Astrocyte of the cerebellum (primary cell): ENCODE results near the gene GOSR2.

ENCODE experiments used
- DNase-seq: peaks from one replicate; pipeline ENCODE4 v3.0.0-alpha.2; 2011; ENCODE audit warnings: low read depth
- H3K4me3 ChIP-seq: 2 replicates; pipeline ENCODE4 v1.5.1; 2011; ENCODE audit warnings: mild to moderate bottlenecking, low read depth, low read length, moderate library complexity
- CTCF ChIP-seq: IDR thresholded peaks from 2 replicates; pipeline ENCODE4 v1.5.1; 2012; ENCODE audit warnings: low read length, low read depth, moderate library complexity, mild to moderate bottlenecking; ENCODE audit errors: missing control alignments
- in situ Hi-C: cut with HindIII; loops from 2 replicates; pipeline ENCODE4 v1.10.0; 2017; ENCODE audit warnings: low sequenced_read_pairs

The GOSR2 gene

GRCh38 chr17:46890638-46891037 is 32.3 kb upstream of the GOSR2 start:
- H3K4me3 ChIP-seq, result no peak overlapping the region
- no peak for DNase-seq
- in situ Hi-C loops, result no loop called here
- TF ChIP-seq CTCF, result no peak

GRCh38 chr17:46892192-46892703 is 30.7 kb upstream of the GOSR2 start:
- DNase-seq, result no peak
- in situ Hi-C loops, result no loop called here
- TF ChIP-seq CTCF, result no peak
- H3K4me3 ChIP-seq, result no peak overlapping the region

- no peak for TF ChIP-seq CTCF
- H3K4me3 ChIP-seq, result no peak overlapping the region
- no peak for DNase-seq
- in situ Hi-C loops, result no loop called here
Observed at GRCh38 chr17:46894024-46894423, 28.9 kb upstream of the GOSR2 start.

- H3K4me3 ChIP-seq, result no peak overlapping the region
- in situ Hi-C loops, result no loop called here
- no peak for DNase-seq
- no peak for TF ChIP-seq CTCF
Observed at GRCh38 chr17:46894476-46895151, 28.3 kb upstream of the GOSR2 start.

GRCh38 chr17:46895171-46895570 is 27.8 kb upstream of the GOSR2 start:
- H3K4me3 ChIP-seq, result no peak overlapping the region
- in situ Hi-C loops, result no loop called here
- TF ChIP-seq CTCF, result no peak
- DNase-seq, result no peak

GRCh38 chr17:46896991-46897390 is 26.0 kb upstream of the GOSR2 start:
- no peak for TF ChIP-seq CTCF
- H3K4me3 ChIP-seq, result no peak overlapping the region
- in situ Hi-C loops, result no loop called here
- no peak for DNase-seq
